Measurements from ENCODE around the gene CALD1.
"Not testable (repeated sequence)": the region's sequence is repeated elsewhere in the genome, so short reads cannot be mapped to it uniquely, and the experiment has no call there.

Gene CALD1

GRCh38 chr7:134962270-134962780 is 182.9 kb downstream of the CALD1 start:
- DNase-seq = no peak

GRCh38 chr7:134963036-134963435 is 183.6 kb downstream of the CALD1 start:
- DNase-seq = no peak

GRCh38 chr7:134966691-134967090 is 187.3 kb downstream of the CALD1 start:
- DNase-seq = no peak

- no peak for DNase-seq
These were observed 188.7 kb downstream of the CALD1 start for GRCh38 chr7:134968110-134968509.

- DNase-seq = not testable (repeated sequence)
These were observed 202.2 kb downstream of the CALD1 start for GRCh38 chr7:134981645-134982044.

DNA sequence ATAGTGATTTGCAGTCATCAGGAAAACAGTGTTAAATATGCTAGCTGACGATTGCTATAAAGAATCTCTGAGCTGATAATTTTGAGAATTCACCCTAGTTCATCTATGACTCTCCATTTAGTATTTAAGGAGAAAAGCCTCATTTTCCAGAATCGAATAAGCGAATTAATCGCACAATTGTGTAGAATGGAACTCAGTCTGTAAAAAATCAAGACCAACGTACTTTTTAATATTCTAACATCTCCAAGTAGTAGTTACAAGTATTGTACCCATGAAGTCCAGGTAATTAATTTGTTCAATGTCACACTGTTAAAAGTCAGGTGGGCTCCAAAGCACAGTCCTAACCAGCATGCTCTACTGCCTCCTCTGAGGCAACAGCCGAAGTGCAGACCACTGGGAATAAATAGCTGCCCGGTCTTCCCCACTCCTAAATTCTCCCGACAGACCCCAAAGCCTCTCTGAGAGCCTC is 206.5 kb downstream of the CALD1 start:
- no peak for DNase-seq

GRCh38 chr7:134986363-134987251 is 207.2 kb downstream of the CALD1 start, which contains the start of gene AGBL3:
TSS of gene AGBL3 (plus strand) at chr7:134986508. CDS start at chr7:134987934, 1,426 bp downstream.
- peak; percentile 97 for DNase-seq

- DNase-seq = no peak
These were observed 208.7 kb downstream of the CALD1 start for GRCh38 chr7:134988161-134988560.

- DNase-seq = no peak
These were observed 212.3 kb downstream of the CALD1 start for GRCh38 chr7:134991469-134992339.

- no peak for DNase-seq
These were observed 213.3 kb downstream of the CALD1 start for GRCh38 chr7:134992626-134993179.

DNA sequence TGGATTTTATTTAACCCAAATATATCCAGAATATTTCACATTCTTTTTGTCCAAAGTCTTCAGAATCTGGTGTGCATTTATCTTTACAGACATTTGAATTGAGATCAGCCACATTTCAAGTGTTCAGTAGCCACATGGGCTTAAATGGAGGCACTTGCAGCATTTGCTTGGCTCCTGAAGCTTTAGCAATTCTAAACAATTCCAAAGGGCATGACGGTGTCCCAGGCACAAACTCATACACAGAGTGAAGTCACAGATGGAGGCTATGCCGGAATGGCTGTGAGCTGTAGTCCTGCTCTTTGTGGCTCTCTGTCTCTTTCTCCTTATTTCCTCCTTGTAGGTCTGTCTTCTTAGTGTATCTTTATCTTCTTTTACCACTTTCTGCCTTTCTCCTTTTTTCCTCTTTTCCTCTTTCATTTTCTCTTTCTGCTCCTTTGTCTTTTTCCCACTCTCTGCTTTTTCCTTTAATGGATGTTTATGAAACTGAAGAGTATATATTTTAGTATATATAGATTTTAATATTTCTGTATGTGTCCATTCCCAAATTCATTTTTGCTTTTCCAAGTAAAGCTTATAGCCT is 214.5 kb downstream of the CALD1 start:
- DNase-seq = no peak

DNA sequence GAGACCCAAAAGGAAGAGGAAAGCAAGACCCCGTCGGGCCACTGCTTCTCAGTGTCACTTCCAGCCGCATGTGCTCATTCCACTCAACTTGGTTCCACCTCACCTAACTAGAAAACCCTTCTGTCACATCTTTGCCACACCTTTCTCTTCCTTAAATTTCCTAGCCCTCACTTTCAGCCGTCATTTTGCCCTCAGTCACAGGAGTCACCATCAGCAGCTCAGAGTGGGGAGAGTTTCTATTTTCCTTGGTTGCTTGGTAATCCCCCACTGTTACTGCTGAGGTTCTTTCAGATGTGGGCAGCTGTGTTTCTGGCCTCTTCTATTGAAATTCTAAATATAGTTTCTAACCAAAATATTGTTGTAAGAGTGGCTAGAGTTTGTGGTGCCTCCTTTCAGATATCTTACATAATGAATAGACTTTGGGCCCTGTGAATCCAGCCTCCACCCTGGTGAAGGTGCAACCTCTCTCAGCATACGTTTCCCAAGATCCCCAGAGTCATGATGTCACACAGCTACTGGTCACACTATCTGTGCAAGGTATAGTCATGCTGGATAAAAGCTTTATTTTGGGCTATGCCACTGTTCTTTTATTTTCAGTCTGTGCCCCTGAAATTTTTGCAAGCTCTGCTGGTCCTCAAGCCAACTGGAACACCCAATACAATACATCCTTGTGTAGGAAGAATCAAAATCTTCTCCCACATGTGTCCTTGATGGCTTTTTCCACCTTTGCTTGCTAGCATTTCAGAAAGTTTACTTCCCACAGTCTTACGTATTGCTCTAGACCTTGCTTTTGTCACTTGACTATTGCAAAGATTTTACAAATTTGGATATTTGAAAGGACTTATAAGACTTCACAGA is 216.0 kb downstream of the CALD1 start:
- DNase-seq = no peak

DNA sequence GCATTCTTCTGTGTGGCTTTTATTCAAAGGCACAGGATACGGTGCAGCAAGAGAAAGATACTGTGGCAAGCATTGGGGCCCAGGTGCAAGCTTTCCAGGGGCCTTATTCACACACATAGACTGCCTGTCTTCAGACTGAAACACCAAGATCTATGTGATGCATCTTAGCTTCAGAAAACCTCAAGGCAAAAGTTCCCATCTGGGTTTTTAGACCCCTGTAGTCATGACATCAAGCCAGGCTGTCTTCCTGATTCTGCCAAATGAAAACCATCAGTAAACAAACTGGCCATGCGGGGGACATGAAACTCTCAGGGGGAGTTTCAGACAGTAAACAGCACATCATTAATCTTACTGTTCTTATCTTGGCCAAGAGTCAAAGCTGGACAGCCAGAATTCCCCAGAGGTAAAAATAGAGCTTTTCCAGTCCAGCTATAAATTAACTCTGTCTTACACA is 216.7 kb downstream of the CALD1 start:
- DNase-seq = no peak

- no peak for DNase-seq
These were observed 217.9 kb downstream of the CALD1 start for GRCh38 chr7:134997214-134997885.

GRCh38 chr7:134999136-134999535 is 219.7 kb downstream of the CALD1 start:
- DNase-seq = no peak

GRCh38 chr7:135001390-135002165 is 222.1 kb downstream of the CALD1 start:
- no peak for DNase-seq

DNA sequence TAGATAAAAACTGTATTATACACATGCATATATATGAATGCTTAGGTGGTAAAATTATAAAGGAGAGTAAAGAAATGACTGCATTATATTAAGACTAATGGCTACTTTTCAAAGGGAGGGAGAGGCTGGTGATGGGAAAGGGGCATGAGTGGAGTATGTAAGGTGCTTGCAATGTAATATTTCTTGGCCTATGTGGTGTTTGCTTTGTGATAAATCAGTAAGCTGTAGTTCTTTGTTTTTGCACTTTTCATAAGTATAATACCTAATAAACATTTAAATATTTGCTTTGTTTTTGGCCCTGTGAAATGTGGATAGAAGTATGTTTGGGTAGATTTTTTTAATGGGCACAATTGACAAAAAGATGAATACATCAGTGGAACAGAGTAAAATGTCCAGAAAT is 232.8 kb downstream of the CALD1 start:
- DNase-seq = no peak
